ENCODE results near the gene CRTC1. TPM values are rescaled to one million over a fixed set of nuclear protein-coding genes. Genes with fewer than 3 reads are reported as not detected.
A peak's percentile ranks its signal among the peaks of the same experiment; 100 is the strongest.
"Not testable (repeated sequence)": the region's sequence is repeated elsewhere in the genome, so short reads cannot be mapped to it uniquely, and the experiment has no call there.

The CRTC1 gene
- total RNA-seq, 1 experiment from 2014 or later, result 4.1 TPM

GRCh38 chr19:18798384-18799352, 115.2 kb downstream of the CRTC1 start:
- DNase-seq (ENCODE audit: low spot score), result no peak

GRCh38 chr19:18799389-18799970, 116.0 kb downstream of the CRTC1 start:
- no peak for DNase-seq (ENCODE audit: low spot score)

- no peak for DNase-seq (ENCODE audit: low spot score)
Observed at GRCh38 chr19:18800079-18800478, 116.6 kb downstream of the CRTC1 start.

- DNase-seq (ENCODE audit: low spot score), result no peak
Observed at GRCh38 chr19:18800636-18801035, 117.2 kb downstream of the CRTC1 start.

- no peak for DNase-seq (ENCODE audit: low spot score)
Observed at GRCh38 chr19:18802354-18802753, 118.9 kb downstream of the CRTC1 start.

- DNase-seq (ENCODE audit: low spot score), result no peak
Observed at GRCh38 chr19:18803550-18804138, 120.2 kb downstream of the CRTC1 start.

- no peak for DNase-seq (ENCODE audit: low spot score)
Observed at GRCh38 chr19:18804139-18804601, 120.7 kb downstream of the CRTC1 start.

- DNase-seq (ENCODE audit: low spot score), result no peak
Observed at GRCh38 chr19:18804643-18805042, 121.2 kb downstream of the CRTC1 start.

- no peak for DNase-seq (ENCODE audit: low spot score)
Observed at GRCh38 chr19:18807861-18808331, 124.4 kb downstream of the CRTC1 start.

- DNase-seq (ENCODE audit: low spot score), result no peak
Observed at GRCh38 chr19:18809149-18809868, 125.8 kb downstream of the CRTC1 start.

- not testable (repeated sequence) for DNase-seq (ENCODE audit: low spot score)
Observed at GRCh38 chr19:18811638-18812037, 128.2 kb downstream of the CRTC1 start.

GRCh38 chr19:18814063-18814462, 130.6 kb downstream of the CRTC1 start:
- DNase-seq (ENCODE audit: low spot score), result no peak

GRCh38 chr19:18815673-18816072, 132.2 kb downstream of the CRTC1 start:
- DNase-seq (ENCODE audit: low spot score), result no peak

- DNase-seq (ENCODE audit: low spot score), result not testable (repeated sequence)
Observed at GRCh38 chr19:18816645-18817044, 133.2 kb downstream of the CRTC1 start.

- no peak for DNase-seq (ENCODE audit: low spot score)
Observed at GRCh38 chr19:18817574-18817973, 134.1 kb downstream of the CRTC1 start.

- no peak for DNase-seq (ENCODE audit: low spot score)
Observed at GRCh38 chr19:18828786-18829185, 145.3 kb downstream of the CRTC1 start.

- DNase-seq (ENCODE audit: low spot score), result no peak
Observed at GRCh38 chr19:18830488-18830887, 147.0 kb downstream of the CRTC1 start.

- peak; percentile 83 for DNase-seq (ENCODE audit: low spot score)
Observed at GRCh38 chr19:18831524-18832305, 148.2 kb downstream of the CRTC1 start, which contains the start of gene UPF1. Gene UPF1, plus strand, starts transcription at chr19:18831959. Its CDS starts 251 bp downstream, at chr19:18832210.

All from HT-29 (cell line).